A673 (cell line): ENCODE results near the gene REG4. TPM values are rescaled to one million over a fixed set of nuclear protein-coding genes. Genes with fewer than 3 reads are reported as not detected.

Experiments used
- BruUV-seq: library from RNA; stranded (reverse); fragments of 400-500 nt; replicated peaks from 2 replicates; lab custom pipeline; 2021; lab: Mats Ljungman, UMichigan
- CTCF ChIA-PET: fragments of 300-600 bp; sonication (Branson Sonifier 250); formaldehyde crosslinking; loops from one replicate; lab custom pipeline; 2022; ENCODE audit warnings: antibody characterized with exemption; lab: Charles Lee
- POLR2A ChIA-PET: fragments of 300-600 bp; sonication (Branson Sonifier 250); formaldehyde crosslinking; loops from one replicate; lab custom pipeline; 2022; ENCODE audit warnings: antibody characterized with exemption; ENCODE audit not compliant: low non-redundant PET; lab: Charles Lee
- DNase-seq: peaks from one replicate; pipeline ENCODE4 v3.0.0-alpha.2; 2015; ENCODE audit warnings: low spot score
- H3K27ac ChIP-seq: fragments of 200-600 bp; sonication (generic); 2 replicates; pipeline ENCODE4 v1.5.1; 2016; ENCODE audit warnings: mixed run types, low read depth, mild to moderate bottlenecking, mixed read lengths, antibody characterized with exemption, low read length; ENCODE audit not compliant: poor library complexity, severe bottlenecking
- H3K27me3 ChIP-seq: fragments of 200-600 bp; sonication (generic); replicated peaks from 2 replicates; pipeline ENCODE4 v1.6.1; 2017; ENCODE audit warnings: mixed run types, low read depth, mild to moderate bottlenecking, mixed read lengths, antibody characterized with exemption, low read length; ENCODE audit not compliant: insufficient read depth, poor library complexity
- H3K36me3 ChIP-seq: fragments of 200-600 bp; sonication (generic); 2 replicates; pipeline ENCODE4 v1.6.1; 2016; ENCODE audit warnings: mixed run types, mild to moderate bottlenecking, mixed read lengths, antibody characterized with exemption, low read length; ENCODE audit not compliant: insufficient read depth, poor library complexity, severe bottlenecking
- H3K4me1 ChIP-seq: fragments of 200-600 bp; sonication (generic); 2 replicates; pipeline ENCODE4 v1.6.1; 2017; ENCODE audit warnings: mixed run types, mild to moderate bottlenecking, mixed read lengths, antibody characterized with exemption, low read length; ENCODE audit not compliant: insufficient read depth, poor library complexity, severe bottlenecking
- H3K4me3 ChIP-seq: fragments of 200-600 bp; sonication (generic); 2 replicates; pipeline ENCODE4 v1.5.1; 2016; ENCODE audit warnings: low read depth, mixed run types, mild to moderate bottlenecking, mixed read lengths, low read length; ENCODE audit not compliant: poor library complexity, severe bottlenecking
- H3K9me3 ChIP-seq: fragments of 200-600 bp; sonication (generic); 2 replicates; pipeline ENCODE4 v1.6.1; 2016; ENCODE audit warnings: mixed run types, low read depth, mild to moderate bottlenecking, mixed read lengths, antibody characterized with exemption, low read length; ENCODE audit not compliant: poor library complexity, severe bottlenecking
- CTCF ChIP-seq: fragments of 300-800, 200-600 bp; sonication (generic); conservative IDR thresholded peaks from 2 replicates; pipeline ENCODE4 v1.5.1; 2017; ENCODE audit warnings: low read depth, mild to moderate bottlenecking, antibody characterized with exemption, low read length, moderate library complexity, mixed read lengths
- EZH2 ChIP-seq: fragments of 200-600 bp; sonication (generic); IDR thresholded peaks from 2 replicates; pipeline ENCODE4 v1.6.1; 2017; ENCODE audit warnings: borderline replicate concordance, low read depth, mild to moderate bottlenecking, mixed read lengths, antibody characterized with exemption, low read length; ENCODE audit not compliant: poor library complexity, severe bottlenecking
- intact Hi-C: fragments of 100-400 bp; cut with micrococcal nuclease; formaldehyde crosslinking; loops from one replicate; pipeline ENCODE4 v1.10.0; 2022; ENCODE audit not compliant: unreplicated experiment
- total RNA-seq: library from RNA; stranded (reverse); gene quantifications from 2 replicates; pipeline ENCODE4 v1.2.3, GENCODE V29; 2021

REG4 gene
- total RNA-seq, 1 experiment from 2014 or later: not detected

DNA sequence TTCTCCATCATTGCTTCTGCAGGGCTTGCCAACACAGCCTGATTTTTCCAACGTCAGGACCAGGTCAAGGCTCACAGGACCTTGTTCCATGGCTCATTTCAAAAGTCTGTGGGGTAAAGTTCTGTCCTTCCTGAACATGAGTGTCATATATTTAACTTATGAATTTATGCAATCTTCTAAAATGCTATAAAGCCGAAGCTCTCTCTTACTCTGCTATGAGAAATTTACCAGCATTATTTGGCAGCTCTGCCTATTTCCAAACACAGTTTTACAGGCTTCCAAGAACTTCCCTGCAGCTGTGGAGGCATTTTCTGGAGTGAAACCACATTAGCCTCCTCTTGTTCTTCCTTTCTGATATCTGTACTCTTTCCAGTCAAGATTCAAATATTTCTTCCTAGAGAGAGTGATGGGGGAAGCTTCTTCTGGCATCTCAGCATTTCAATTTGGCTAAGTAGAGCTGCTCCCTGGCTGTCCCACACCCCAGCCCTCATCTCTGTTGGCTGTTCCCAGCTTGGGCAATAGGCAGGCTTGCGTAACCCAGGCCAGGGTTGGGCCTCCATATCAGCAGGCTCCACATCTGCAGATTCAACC is 27.0 kb downstream of the REG4 start:
- intact Hi-C loops: no loop called here

DNA sequence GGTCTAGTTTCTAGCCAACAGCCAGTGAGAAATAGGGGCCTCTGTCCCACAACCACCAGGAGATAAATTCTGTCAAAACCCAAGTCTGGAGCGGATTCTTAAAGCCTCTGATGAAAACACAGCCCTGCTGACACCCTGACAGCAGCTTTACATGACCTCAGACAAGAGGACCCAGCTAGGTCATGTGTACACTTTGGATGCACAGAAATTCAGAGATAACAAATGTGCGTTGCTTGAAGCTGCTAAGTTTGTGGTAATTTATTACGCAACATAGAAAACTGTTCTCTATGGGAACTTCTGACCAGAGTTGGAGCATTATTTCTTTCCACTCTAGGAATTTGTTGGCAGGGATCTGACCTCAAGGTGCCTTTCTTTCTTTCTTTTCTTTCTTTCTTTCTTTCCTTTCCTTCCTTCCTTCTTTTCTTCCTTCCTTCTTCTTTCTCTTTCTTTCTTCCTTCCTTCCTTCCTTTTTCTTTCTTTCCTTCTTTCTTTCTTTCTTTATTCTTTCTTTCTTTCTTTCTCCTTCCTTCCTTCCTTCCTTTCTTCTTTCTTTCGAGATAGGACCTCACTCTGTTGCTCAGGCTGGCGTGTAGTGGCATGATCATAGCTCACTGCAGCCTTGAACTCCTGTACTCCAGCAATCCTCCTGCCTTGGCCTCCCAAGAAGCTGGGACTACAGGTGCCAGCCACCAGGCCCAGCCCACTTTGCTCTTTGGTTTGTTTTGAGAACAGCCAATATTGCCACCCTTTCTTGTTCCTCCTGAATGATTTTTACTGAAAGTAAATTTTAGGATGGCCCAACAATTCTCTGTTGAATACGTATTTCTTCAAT is 27.7 kb downstream of the REG4 start:
- POLR2A ChIA-PET: no interaction called here
- no peak overlapping the region for H3K4me3 ChIP-seq
- no peaks in the 10 kb centered on the region for H3K36me3 ChIP-seq
- CTCF ChIA-PET: no interaction called here
- no peak for DNase-seq
- intact Hi-C loops: no loop called here
- no peaks in the 10 kb centered on the region for H3K9me3 ChIP-seq
- no peaks in the 10 kb centered on the region for H3K4me1 ChIP-seq
- BruUV-seq: no TSS peak
- H3K27me3 ChIP-seq: no peaks in the 10 kb centered on the region
- TF ChIP-seq CTCF (no peak), EZH2 (no peak)
- H3K27ac ChIP-seq: no peak overlapping the region

More for the DNA sequence above, 27.0 kb downstream of the REG4 start:
- no TSS peak for BruUV-seq
- TF ChIP-seq CTCF (no peak), EZH2 (no peak)
- no peaks in the 10 kb centered on the region for H3K9me3 ChIP-seq
- H3K4me1 ChIP-seq: no peaks in the 10 kb centered on the region
- CTCF ChIA-PET: no interaction called here
- no peak for DNase-seq
- POLR2A ChIA-PET: no interaction called here
- H3K27me3 ChIP-seq: peaks cover 4% of the 10 kb centered on the region
- H3K27ac ChIP-seq: no peak overlapping the region
- H3K36me3 ChIP-seq: no peaks in the 10 kb centered on the region
- no peak overlapping the region for H3K4me3 ChIP-seq

- DNase-seq: no peak
- Histone ChIP-seq H3K27ac (no peak overlapping the region), H3K27me3 (no peaks in the 10 kb centered on the region), H3K9me3 (no peaks in the 10 kb centered on the region), H3K36me3 (no peaks in the 10 kb centered on the region), H3K4me3 (no peak overlapping the region), H3K4me1 (no peaks in the 10 kb centered on the region)
- POLR2A ChIA-PET: no interaction called here
- intact Hi-C loops: no loop called here
- TF ChIP-seq CTCF (no peak), EZH2 (no peak)
- BruUV-seq: no TSS peak
- CTCF ChIA-PET: no interaction called here
Observed at GRCh38 chr1:119782631-119783325, 28.5 kb downstream of the REG4 start.
